CD4-positive, alpha-beta T cell treated with Interleukin-21 for 1 hour (primary cell): ENCODE data around the gene CECR2.
"Not testable (repeated sequence)": the region's sequence is repeated elsewhere in the genome, so short reads cannot be mapped to it uniquely, and the experiment has no call there.

Experiments used
- DNase-seq: peaks from one replicate; pipeline ENCODE4 v3.0.0-alpha.2; 2020

The CECR2 gene

GRCh38 chr22:17521971-17522370 lies 152.7 kb downstream of the CECR2 start:
- DNase-seq, result not testable (repeated sequence)

DNA sequence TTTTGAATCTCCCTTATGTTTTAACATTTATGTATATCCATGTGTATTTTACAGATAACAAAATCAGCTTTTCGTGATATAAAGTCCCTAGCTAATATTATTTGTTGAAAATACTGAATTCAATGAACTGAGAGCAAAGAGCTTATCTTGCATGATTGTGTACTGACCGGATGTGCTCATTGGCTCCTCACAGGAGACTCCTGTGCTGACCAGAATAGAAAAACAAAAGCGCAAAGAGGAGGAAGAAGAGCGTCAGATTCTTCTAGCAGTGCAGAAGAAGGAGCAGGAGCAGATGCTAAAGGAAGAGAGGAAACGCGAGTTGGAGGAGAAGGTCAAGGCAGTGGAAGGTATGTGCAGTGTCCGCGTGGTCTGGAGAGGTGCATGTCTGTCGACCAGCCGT lies 154.7 kb downstream of the CECR2 start:
- no peak for DNase-seq

GRCh38 chr22:17536269-17536668 lies 167.0 kb downstream of the CECR2 start:
- DNase-seq, result no peak

- no peak for DNase-seq
Measured at GRCh38 chr22:17537155-17537554, 167.9 kb downstream of the CECR2 start.

- no peak for DNase-seq
Measured at GRCh38 chr22:17540481-17540880, 171.2 kb downstream of the CECR2 start.

- DNase-seq, result no peak
Measured at GRCh38 chr22:17541476-17541875, 172.2 kb downstream of the CECR2 start.

DNA sequence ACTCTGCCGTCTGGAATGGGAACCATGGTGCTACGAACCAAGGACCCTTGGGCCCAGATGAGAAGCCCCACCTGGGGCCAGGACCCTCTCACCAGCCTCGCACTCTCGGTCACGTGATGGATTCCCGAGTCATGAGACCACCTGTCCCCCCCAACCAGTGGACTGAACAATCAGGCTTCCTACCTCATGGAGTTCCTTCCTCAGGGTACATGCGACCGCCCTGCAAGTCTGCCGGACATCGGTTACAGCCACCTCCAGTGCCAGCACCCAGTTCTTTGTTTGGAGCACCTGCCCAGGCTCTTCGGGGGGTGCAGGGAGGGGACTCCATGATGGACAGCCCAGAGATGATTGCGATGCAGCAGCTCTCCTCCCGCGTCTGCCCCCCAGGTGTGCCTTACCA lies 173.2 kb downstream of the CECR2 start:
- no peak for DNase-seq

DNA sequence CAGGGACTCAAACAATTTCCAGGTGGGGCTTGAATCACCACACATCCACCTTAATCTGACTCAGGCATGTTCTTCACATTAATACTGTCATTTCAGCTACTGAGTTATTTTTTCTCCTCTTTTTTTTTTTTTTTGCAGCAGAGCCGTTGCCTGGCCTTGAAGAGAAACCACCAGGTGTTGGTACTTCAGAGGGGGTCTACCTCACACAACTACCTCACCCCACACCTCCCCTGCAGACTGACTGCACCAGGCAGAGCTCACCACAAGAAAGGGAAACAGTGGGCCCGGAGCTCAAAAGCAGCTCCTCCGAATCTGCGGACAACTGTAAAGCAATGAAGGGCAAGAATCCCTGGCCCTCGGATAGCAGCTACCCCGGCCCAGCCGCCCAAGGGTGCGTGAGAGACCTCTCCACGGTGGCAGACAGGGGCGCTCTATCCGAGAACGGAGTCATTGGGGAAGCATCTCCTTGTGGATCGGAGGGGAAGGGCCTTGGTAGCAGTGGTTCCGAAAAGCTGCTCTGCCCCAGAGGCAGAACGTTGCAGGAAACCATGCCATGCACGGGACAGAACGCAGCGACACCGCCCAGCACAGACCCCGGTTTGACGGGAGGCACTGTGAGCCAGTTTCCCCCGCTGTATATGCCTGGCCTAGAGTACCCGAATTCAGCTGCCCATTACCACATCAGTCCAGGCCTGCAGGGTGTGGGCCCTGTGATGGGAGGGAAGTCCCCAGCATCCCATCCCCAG lies 178.9 kb downstream of the CECR2 start:
- DNase-seq, result no peak

DNA sequence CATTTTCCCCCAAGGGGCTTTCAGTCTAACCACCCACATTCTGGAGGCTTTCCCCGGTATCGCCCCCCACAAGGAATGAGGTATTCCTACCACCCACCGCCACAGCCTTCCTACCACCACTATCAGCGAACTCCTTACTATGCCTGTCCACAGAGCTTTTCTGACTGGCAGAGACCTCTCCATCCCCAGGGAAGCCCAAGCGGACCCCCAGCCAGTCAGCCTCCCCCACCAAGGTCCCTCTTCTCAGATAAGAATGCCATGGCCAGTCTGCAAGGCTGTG lies 179.4 kb downstream of the CECR2 start:
- no peak for DNase-seq

- DNase-seq, result no peak
Measured at GRCh38 chr22:17549183-17549582, 179.9 kb downstream of the CECR2 start.

DNA sequence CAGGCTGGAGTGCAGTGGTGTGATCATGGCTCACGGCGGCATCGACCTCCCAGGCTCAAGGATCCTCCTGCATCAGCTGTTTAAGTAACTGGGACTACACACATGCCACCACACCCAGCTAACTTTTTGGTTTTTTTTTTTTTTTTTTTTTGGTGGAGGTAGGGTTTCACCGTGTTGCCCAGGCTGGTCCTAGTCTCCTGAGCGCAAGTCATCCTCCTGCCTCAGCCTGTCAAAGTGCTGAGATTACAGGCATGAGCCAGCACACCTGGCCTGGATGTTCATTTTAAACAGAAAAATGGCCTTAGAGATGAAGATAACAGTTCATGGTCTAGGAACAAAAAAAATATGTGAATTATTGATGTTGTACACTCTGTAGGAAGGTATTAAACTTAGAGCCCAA lies 180.4 kb downstream of the CECR2 start:
- no peak for DNase-seq

DNA sequence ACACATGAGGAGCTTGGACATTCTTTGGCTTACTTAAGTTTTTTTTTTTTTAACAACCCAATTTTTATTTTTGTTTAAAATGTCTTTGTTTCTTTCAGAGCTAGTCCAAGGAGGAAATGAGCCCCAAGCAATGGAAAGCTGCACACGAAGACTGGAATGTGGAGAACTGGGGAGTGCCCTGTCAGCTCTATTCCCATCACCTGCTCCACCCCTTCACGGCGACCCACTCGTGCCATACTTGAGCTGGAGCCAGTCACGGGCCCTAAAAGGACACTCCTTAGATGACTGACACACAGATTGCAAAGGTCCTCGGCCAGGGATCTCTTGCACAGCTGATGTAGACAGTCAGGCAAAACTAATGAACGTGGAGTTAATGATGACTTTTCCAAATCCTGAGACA lies 183.5 kb downstream of the CECR2 start:
- DNase-seq, result no peak

- DNase-seq, result no peak
Measured at GRCh38 chr22:17554814-17555213, 185.6 kb downstream of the CECR2 start.

- no peak for DNase-seq
Measured at GRCh38 chr22:17559188-17559587, 189.9 kb downstream of the CECR2 start.

DNA sequence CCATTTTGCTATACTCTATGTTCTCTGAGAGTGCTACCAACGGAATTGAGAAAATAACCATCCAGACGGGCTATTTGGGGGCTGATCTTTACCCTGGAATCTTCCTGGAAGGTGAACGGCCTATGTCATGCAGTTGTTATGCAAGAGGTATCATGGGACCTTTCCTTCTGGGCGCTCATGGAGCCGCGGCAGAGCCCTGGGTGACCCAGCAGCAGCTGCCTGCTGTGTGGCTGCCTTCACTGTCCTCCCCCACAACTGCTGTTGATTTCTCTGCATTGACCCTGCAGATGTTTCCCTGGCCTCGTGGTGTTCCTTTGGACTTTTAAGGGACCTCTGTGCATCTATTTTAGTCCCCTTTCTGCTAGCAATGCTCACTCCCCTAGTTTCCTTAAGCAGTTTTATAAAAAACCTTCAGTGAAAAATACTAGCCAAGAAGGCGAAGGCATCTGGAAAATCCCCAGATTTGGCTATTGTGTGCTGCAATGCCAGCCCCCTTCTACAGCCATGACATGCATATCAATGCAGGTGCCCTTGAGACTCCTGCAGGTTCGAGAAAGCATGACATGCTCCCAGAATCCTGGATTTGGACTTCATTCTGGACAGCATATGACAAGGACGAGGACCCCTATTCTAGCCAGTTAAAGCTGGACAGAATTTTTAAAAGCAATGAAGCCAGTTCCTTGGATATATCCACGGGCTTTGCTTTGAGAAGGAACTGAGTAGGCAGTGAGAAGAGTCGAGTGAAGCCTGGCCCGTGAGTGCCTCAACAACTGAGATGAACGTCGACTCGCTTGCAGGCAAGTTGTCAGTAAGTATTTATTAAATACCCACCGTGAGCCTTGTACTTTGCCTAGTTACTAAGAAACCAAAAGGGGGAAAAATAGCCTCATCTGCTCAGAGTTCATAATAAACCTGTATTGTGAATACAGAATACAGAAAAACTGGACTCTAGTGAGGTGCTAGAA lies 193.9 kb downstream of the CECR2 start, which contains the start of gene SLC25A18:
Gene SLC25A18 (plus strand): TSS at position 593 of the 965 bp plus-strand sequence. CDS start 16,447 bp downstream, outside the sequence.
- DNase-seq, result no peak

DNA sequence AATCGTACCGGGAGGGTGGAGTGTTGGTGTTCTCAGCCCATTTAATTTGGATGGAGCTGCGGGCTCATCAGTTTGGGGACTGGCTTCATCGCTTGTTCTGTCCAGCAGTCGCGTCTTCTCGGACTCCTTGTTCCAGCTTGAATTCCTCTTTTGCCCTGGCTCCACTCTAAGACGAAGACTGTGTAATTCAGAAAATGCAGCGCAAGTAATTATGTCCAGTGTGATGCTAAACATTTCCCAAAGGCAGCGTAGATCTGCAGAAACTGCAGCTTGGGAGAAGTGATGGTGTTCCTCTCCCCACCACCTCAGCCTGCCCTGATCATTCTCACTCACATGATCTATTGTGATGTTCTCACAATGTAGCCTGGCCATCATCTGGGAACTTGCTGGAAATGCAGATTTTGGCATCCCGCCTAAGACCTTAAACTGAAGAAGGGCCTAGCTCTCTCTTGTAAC lies 194.7 kb downstream of the CECR2 start:
- DNase-seq, result no peak

GRCh38 chr22:17566016-17566687 lies 196.9 kb downstream of the CECR2 start:
- DNase-seq, result not testable (repeated sequence)

DNA sequence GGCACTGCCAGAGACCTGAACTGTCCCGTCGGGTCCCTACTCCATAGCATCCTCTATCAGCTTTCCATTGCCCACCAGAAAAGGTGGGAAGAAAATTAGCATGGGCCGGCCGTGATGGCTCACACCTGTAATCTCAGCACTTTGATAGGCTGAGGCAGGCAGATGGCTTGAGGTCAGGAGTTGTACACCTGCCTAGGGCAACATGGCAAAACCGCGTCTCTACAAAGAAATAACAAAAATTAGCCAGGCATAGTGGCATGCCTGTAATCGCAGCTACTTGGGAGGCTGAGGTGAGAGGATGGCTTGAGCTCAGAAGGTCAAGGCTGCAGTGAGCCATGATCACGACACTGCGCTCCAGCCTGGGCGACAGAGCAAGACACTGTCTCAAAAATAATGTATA lies 197.5 kb downstream of the CECR2 start:
- no peak for DNase-seq

- no peak for DNase-seq
Measured at GRCh38 chr22:17569971-17570511, 200.8 kb downstream of the CECR2 start.

DNA sequence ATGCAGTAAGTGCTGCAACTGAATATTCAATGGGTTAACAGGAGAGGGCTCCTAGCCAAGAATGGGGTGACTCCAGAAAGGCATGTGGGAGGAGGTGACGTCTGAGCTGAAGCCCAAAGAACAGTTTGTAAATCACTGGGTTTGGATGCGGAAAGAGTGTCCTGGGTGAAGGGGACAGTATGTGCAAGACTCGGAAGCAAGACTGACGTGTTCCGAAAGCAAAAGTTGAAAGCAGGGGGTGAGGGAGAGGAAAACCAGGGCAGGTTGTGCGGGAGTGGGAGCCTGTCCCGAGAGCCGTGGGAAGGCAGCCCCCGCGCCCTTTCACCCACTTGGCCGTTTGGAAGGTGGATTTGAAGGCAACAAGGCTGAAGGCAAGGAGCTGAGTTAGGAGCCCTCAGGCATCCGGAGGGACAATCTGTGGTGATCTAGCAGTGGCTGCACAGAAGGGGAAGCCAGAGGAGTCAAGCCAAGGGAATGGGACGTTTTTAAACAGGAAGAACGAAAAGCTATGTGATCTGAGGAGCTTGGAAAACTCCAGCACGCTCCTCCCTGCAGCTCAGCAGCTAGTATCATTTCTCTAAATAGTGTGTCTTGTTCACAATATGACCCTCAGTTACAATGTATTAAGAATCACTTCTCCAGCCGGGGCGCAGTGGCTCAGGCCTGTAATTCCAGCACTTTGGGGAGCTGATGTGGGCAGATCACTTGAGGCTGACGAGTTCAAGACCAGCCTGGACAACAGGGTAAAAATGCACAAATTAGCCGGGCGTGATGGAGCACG lies 201.8 kb downstream of the CECR2 start:
- DNase-seq, result no peak

GRCh38 chr22:17575151-17575550 lies 205.9 kb downstream of the CECR2 start:
- no peak for DNase-seq

DNA sequence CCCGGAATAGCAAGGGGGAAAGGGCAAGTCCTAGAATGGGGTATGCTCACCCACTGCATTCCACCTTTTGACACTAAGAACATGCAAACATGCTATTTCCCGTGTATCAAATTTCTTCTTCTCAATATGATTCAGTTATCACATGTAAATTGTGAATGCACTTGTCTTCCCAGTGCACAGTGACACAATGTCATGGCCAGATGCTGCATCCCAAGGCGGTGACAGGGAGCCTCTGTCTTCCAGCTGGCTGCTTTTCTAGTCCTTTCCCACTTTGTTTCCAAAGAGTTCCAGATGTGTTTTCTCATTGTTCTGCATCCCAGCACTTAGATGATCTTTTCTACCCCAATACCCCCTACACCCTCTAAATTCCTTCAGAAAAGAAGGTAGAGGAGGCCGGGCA lies 206.4 kb downstream of the CECR2 start:
- DNase-seq, result no peak
